GM18511 (cell line): ENCODE results near the gene EIF4H.
"Not testable (repeated sequence)": the region's sequence is repeated elsewhere in the genome, so short reads cannot be mapped to it uniquely, and the experiment has no call there.

Experiments
- ATAC-seq: cut with Tn5 transposase; IDR thresholded peaks from one replicate; pipeline ENCODE4 v1.9.1; 2021; ENCODE audit warnings: mild to moderate bottlenecking, moderate library complexity; ENCODE audit not compliant: unreplicated experiment

EIF4H gene

GRCh38 chr7:74174606-74175082 lies 488 bp downstream of the EIF4H start:
- ATAC-seq: peak; percentile 23

DNA sequence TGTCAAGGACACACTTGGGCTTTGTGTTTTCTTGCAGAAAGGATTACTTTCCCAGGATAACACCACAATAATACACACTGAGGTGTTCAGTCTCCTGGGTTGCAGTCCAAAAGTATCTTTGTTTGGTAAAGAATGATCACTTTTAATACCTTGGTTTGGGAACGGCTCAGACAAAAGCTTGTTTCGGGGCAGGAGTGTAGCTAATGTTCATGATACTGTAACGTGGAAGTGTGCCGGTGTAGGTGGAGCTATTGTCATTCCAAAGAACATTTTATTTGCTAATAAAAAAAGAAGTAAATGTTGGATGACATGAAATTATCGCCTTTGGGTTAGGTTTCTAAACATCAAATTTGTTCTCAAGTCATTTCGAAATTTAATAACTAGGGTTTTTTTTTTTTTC lies 1.2 kb downstream of the EIF4H start:
- no peak for ATAC-seq

DNA sequence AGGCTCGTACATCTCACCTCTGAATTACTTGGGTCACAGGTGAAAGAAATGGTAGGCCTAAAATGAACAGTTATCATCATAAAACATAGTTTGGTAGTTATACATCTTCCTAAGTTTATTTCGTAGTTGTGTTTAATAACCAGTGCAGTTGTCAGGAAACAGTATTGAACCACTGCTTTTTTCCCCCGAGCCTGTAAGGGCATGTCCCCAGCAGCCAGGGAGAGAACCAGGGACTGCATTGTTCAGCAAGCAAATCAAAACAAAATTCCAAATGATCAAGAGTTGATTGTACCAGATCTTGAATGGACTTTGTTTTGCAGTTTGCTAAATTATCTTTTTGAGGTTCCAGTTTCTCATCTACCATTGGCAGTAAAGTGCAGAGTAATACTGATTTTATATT lies 2.4 kb downstream of the EIF4H start:
- no peak for ATAC-seq

GRCh38 chr7:74178632-74179031 lies 4.5 kb downstream of the EIF4H start:
- ATAC-seq: no peak

GRCh38 chr7:74179935-74180604 lies 5.9 kb downstream of the EIF4H start:
- ATAC-seq: no peak

DNA sequence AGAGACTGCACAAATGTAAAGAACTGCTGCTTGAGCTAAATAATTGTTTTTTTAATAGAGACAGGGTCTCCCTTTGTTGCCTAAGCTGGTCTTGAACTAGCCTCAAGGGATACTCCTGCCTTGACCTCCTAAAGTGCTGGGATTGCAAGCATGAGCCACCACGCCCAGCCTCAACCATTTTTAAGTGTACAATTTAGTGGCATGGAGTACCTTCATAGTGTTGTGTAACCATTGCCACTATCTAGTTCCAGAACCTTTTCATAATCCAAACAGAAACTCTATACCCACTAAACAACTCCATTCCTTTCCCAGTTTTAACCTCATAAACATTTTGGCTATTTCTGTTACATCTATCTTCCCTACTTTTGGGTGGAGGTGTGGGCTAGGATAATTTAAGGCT lies 6.7 kb downstream of the EIF4H start:
- no peak for ATAC-seq

DNA sequence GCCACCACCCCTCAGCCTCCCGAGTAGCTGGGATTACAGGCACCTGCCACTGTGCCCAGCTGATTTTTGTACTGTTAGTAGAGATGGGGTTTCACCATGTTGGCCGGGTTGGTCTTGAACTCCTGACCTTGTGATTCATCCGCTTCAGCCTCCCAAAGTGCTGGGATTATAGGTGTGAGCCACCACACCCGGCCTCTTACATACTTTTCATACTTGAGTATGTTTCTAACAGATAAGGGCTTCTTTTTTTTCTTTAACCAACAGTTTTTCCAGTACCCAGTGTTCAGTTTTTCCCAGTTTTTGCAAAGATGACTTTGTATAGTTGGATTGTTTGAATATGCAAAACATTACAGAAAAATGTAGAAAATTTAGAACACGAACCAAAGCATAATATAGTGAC lies 7.7 kb downstream of the EIF4H start:
- ATAC-seq: no peak

DNA sequence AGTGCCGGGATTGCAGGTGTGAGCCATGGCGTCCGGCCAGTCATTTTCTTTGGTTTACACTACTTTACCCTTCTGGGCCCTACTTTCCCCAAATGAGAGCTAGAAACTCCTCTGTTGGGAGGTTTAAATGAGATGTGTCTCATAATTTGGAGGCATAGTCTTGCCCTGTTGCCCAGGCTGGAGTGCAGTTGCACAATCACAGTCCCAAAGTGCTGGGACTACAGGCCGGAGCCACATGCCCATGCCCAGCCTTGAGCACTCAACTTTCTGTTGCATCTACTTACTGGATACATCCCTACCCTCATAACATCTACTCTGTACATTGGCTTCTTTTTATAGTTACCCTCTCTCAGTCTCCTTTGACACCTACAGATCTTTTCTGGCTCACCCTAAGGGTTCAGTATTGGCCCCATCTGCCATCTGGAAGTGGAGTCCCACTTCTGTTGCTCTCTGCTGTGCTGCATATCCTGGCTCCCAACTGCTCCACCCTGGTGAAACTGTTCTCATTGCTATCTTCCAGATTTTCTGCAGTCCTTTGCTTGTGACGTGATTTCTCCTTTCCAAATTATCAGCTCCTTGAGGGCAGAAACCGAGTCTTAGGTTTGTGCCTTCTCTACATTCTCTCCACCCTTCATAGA lies 8.4 kb downstream of the EIF4H start:
- no peak for ATAC-seq

GRCh38 chr7:74183142-74183541 lies 9.0 kb downstream of the EIF4H start:
- no peak for ATAC-seq

DNA sequence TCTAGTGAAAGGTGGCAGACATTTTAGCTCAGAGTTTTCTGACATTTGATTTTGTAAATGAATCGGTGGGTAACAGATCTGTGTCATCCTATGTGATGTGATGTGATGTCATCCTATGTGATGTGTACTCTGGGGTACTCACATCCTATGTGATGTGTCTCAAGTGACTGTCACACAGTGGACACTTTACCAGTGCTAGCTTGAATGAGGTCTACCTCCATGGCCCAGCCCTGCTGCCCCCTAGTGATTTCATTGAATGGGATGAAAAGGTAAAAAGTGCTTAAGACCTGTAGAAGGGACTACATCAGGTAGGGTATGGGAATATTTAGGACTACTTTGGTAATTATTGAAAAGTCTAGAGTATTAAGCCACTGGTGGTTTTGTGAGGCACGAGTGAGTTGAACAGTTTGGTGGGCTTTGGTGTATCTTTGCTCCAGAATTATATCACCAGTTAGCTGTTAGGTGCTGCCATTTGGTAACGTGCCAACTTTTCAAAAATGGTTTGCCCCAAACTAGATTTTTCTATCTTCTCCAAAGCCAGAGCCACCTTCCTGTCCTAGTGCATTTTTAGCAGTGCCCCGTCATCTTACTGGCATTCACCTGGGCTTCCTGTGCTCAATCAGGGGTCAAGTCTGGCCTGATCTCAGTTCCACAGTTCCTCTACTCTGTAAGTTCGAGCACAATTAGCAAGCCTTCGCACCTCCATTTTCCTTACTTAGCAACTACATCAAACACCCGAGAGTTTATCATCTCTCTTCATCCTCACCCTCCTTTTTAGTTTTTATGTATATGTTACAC lies 9.7 kb downstream of the EIF4H start:
- ATAC-seq: no peak

DNA sequence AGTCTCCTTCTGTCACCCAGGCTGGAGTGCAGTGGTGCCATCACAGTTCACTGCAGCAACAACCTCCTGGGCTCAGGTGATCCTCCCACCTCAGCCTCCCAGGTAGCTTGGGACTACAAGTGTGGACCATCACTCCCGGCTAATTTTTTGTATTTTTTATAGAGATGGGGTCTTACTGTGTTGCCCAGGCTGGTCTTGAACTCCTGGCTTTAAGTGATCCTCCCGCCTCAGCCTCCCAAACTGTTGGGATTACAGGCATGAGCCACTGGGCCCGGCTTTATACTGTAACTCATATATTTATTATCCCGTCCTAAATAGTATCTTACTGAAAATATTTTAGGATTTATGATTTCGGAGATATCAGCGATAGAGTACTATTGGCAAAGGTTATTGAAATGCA lies 10.9 kb downstream of the EIF4H start:
- ATAC-seq: no peak

DNA sequence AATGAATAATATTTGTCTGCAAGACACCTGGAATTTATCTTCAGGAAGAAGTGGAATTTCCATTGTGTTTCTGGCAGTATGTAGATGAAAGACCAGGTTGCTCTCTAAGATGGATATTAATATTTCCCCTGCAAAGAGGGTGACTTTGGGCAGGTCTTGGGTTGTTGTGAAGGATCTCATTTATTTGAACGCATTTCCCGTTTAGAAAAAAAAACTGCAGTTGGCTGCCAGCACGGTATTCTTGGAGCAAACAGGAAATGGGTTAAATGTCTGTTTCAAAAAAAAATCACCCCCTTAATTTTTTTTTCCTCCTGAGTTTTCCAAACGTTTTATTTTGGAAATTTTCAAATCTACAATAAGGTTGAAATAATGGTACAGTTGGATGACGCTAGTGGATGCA lies 11.5 kb downstream of the EIF4H start:
- no peak for ATAC-seq

DNA sequence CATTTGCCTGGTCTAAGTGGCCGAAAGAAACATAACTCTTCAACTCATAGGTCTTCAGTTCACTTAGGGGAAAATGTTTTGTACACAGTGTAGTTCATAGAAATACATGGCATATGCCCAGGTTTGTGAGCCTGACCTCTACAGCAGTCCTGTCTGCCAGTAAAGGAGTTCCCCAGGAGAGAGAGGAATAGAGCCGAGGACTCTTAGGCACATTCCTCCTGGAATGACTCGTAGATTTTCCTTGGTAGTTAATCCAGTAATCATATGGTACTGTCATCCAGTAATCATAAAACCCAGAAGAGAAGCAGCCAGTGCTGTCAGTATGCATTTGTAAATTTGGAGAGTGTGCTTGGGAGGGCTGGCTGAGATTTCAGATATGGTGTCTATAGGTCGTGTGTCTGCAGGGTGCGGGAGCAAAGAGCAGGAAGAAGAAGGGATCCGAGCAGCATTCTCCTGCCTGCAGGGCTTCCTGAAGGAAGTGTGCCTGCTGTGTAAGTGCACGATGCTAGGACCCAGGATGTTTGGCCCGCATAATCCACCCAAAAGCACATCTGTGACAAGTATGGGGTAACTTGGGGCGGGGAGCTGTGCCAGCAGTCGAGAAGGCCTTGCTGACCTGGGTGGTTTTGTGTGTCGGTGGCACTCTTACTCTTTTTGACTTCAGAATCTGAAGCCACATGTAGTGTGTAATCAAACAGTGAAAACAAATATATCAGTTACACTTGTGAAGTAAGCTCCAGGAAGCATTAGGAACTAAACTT lies 13.9 kb downstream of the EIF4H start:
- ATAC-seq: no peak

GRCh38 chr7:74190259-74190658 lies 16.1 kb downstream of the EIF4H start:
- no peak for ATAC-seq

DNA sequence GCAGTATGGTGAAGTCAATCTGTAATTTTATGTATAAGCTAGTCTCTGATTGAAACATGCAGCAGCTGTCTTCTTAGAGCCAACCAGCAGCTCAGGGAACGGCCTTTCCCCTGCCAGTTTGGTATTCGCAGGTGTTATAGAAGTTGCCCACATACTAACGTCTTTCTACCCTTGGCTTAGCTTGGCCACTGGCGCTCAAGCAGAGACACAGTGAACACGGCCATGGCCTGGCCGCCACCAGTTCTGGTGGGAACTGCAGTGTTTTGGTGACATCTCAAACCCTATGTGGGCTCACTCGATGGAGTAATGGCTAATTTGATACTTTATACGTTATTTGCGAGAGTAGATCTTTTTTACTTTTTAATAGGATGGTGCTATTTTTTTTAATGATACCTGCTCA lies 17.1 kb downstream of the EIF4H start:
- ATAC-seq: no peak

GRCh38 chr7:74193054-74193453 lies 18.9 kb downstream of the EIF4H start:
- ATAC-seq: no peak

- ATAC-seq: no peak
These were observed 19.8 kb downstream of the EIF4H start for GRCh38 chr7:74193913-74194312.

GRCh38 chr7:74194686-74195085 lies 20.5 kb downstream of the EIF4H start:
- ATAC-seq: no peak

DNA sequence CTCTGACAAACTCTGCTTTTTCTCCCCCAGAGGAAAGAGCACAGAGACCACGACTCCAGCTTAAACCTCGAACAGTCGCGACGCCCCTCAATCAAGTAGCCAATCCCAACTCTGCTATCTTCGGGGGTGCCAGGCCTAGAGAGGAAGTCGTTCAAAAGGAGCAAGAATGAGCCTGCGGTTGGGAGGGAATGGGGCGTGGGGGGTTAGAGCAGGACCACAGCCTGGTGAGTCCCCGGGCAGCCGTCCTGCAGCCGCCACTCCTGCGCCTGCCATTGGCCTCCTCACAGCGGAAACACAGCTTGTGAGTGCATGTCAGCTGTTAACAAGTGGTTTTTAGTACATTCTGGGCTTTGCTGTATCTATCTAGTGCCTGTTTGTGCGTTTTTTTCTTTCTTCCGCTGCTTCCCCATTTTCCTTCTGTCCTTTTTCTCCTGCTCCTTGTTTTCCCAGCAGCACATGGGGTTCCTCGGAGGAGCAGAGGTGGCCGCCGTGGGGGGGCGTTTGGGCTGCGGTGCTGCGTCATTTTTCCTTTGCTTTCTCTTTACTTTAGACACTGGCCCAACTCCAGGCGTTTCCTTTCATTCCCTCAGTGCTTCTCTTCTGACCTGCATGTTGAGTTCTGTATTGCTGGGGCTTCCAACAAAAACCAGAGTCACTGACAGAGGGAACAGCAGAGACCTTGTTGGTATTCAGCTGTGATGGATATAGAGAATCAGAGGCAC lies 21.1 kb downstream of the EIF4H start:
- ATAC-seq: not testable (repeated sequence)

DNA sequence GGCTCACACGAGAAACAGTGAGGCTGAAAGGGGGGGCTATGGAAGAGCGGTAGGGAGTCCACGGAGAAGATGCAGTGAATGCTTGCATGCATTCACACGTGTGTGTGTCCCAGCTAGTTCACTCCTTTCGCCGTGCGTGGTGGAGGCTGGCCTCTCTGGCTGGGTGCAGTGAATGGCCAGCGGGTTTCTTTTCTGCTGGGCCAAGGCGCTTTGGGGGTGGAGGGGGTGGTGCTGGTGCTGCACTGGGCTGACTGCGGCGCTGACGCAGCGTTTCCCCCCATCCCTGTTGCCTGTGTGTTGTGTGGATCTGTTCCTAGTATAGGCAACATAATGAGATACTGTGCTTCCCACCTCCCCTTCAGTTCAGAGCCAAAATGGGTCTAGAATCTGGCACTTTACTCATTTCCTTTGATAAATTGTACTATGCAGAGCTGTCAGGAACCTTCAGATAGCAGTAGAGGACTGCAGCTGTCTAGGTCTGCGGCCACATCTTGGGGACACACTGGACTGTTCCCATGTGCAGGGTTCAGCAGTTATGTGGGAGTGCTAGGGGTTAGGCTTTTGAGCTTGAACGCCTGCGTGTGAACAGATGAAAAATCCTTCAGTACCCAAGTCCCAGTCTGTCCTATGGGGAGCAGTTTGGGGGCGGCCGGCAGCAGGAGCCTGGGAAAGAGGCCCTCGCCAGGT lies 22.0 kb downstream of the EIF4H start:
- not testable (repeated sequence) for ATAC-seq
